Erythroblast (primary cell): ENCODE measurements around the gene PRSS53.

Source experiments
- GATA1 ChIP-seq: IDR thresholded peaks from 2 replicates; pipeline ENCODE4 v1.6.1; 2011; ENCODE audit warnings: low read depth, mild to moderate bottlenecking, control low read depth, low read length, moderate library complexity
- POLR2A ChIP-seq: IDR thresholded peaks from 2 replicates; pipeline ENCODE4 v1.6.1; 2011; ENCODE audit warnings: mild to moderate bottlenecking, low read length

- TF ChIP-seq POLR2A (no peak), GATA1 (no peak)
Observed at GRCh38 chr16:31067342-31067741, 21.4 kb downstream of the PRSS53 start.
